Measurements from ENCODE around the gene PSEN1.

DNA sequence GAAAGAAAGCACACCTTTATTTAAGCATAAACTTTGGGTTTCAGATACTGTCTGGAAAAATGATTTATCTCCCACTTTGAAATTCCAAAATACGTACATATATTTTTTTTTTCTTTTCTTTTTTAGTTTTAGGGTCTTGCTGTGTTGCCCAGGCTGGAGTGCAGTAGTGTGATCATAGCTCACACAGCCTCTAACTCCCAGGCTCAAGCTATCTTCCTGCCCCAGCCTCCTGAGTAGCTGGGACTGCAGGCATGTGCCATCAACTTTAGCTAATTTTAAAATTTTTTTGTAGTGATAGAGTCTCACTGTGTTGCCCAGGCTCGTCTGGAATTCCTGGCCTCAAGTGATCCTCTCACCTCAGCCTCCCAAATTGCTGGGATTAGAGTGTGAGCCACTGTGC is 55.1 kb downstream of the PSEN1 start:
- TF ChIP-seq, protein P1, sequence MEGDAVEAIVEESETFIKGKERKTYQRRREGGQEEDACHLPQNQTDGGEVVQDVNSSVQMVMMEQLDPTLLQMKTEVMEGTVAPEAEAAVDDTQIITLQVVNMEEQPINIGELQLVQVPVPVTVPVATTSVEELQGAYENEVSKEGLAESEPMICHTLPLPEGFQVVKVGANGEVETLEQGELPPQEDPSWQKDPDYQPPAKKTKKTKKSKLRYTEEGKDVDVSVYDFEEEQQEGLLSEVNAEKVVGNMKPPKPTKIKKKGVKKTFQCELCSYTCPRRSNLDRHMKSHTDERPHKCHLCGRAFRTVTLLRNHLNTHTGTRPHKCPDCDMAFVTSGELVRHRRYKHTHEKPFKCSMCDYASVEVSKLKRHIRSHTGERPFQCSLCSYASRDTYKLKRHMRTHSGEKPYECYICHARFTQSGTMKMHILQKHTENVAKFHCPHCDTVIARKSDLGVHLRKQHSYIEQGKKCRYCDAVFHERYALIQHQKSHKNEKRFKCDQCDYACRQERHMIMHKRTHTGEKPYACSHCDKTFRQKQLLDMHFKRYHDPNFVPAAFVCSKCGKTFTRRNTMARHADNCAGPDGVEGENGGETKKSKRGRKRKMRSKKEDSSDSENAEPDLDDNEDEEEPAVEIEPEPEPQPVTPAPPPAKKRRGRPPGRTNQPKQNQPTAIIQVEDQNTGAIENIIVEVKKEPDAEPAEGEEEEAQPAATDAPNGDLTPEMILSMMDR (IDR thresholded peaks at IDR 0.05): no peak
- TF ChIP-seq POLR2A (IDR thresholded peaks at IDR 0.05): no peak
- no peak for TF ChIP-seq POLR2AphosphoS5 (IDR thresholded peaks at IDR 0.05)

Data from suprapubic skin (tissue), 4 donors.